Neural cell (in vitro differentiated cells): ENCODE results near the gene SNHG17. TPM values are rescaled to one million over a fixed set of nuclear protein-coding genes. Genes with fewer than 3 reads are reported as not detected.
"Not testable (repeated sequence)": the region's sequence is repeated elsewhere in the genome, so short reads cannot be mapped to it uniquely, and the experiment has no call there.

Source experiments
- H2AFZ ChIP-seq: fragments of 200-600, 300-800 bp; sonication (generic), shearing (Covaris generic); 2 replicates; pipeline ENCODE4 v1.6.0; 2014; ENCODE audit warnings: low read depth, mild to moderate bottlenecking, antibody characterized with exemption, low read length, moderate library complexity
- H3F3A ChIP-seq: fragments of 200-600 bp; shearing (Covaris generic); 2 replicates; pipeline ENCODE4 v1.6.1; 2016; ENCODE audit warnings: mild to moderate bottlenecking, moderate library complexity, mixed read lengths, antibody characterized with exemption, low read length; ENCODE audit not compliant: insufficient read depth, poor library complexity, severe bottlenecking
- H3K27ac ChIP-seq: fragments of 200-600, 300-800 bp; sonication (generic), shearing (Covaris generic); 2 replicates; pipeline ENCODE4 v1.5.1; 2014; ENCODE audit warnings: mild to moderate bottlenecking, low read length, moderate library complexity
- H3K27me3 ChIP-seq: fragments of 300-800, 200-600 bp; sonication (generic), shearing (Covaris generic); 2 replicates; pipeline ENCODE4 v1.6.0; 2014; ENCODE audit warnings: mild to moderate bottlenecking, low read depth, low read length, moderate library complexity; ENCODE audit not compliant: insufficient read depth
- H3K36me3 ChIP-seq: fragments of 300-800, 200-600 bp; sonication (generic), shearing (Covaris generic); 2 replicates; pipeline ENCODE4 v1.5.1; 2014; ENCODE audit warnings: mild to moderate bottlenecking, antibody characterized with exemption, low read length, moderate library complexity; ENCODE audit not compliant: insufficient read depth
- H3K4me2 ChIP-seq: fragments of 300-800, 200-600 bp; sonication (generic), shearing (Covaris generic); 2 replicates; pipeline ENCODE4 v1.6.0; 2014; ENCODE audit warnings: mild to moderate bottlenecking, low read length
- H3K4me3 ChIP-seq: fragments of 300-800, 200-600 bp; sonication (generic), shearing (Covaris generic); 2 replicates; pipeline ENCODE4 v1.5.1; 2014; ENCODE audit warnings: mild to moderate bottlenecking, low read length, moderate library complexity
- H3K79me2 ChIP-seq: fragments of 200-600 bp; shearing (Covaris generic); replicated peaks from 2 replicates; pipeline ENCODE4 v1.6.0; 2014; ENCODE audit warnings: mild to moderate bottlenecking, low read length, moderate library complexity; ENCODE audit not compliant: insufficient read depth
- H3K9ac ChIP-seq: fragments of 300-800, 200-600 bp; sonication (generic), shearing (Covaris generic); 2 replicates; pipeline ENCODE4 v1.6.1; 2016; ENCODE audit warnings: mild to moderate bottlenecking, low read length, mixed read lengths
- H3K9me2 ChIP-seq: fragments of 200-600 bp; shearing (Covaris generic); 2 replicates; pipeline ENCODE4 v1.6.1; 2016; ENCODE audit warnings: mild to moderate bottlenecking, low read length, mixed read lengths; ENCODE audit not compliant: insufficient read depth
- H3K9me3 ChIP-seq: fragments of 200-600, 300-800 bp; sonication (generic), shearing (Covaris generic); 2 replicates; pipeline ENCODE4 v1.6.1; 2016; ENCODE audit warnings: mild to moderate bottlenecking, mixed run types, low read length, moderate library complexity, mixed read lengths
- H4K20me1 ChIP-seq: fragments of 200-600 bp; shearing (Covaris generic); 2 replicates; pipeline ENCODE4 v1.6.1; 2016; ENCODE audit warnings: mild to moderate bottlenecking, mixed run types; ENCODE audit not compliant: insufficient read depth
- EP300 ChIP-seq: fragments of 450-650 bp; conservative IDR thresholded peaks from 2 replicates; pipeline ENCODE4 v1.6.1; 2014; ENCODE audit warnings: antibody characterized with exemption, mild to moderate bottlenecking, moderate library complexity; ENCODE audit not compliant: poor library complexity, severe bottlenecking
- EZH2 ChIP-seq: fragments of 200-600, 300-800 bp; shearing (Covaris generic), sonication (generic); IDR thresholded peaks from 2 replicates; pipeline ENCODE4 v1.6.1; 2014; ENCODE audit warnings: antibody characterized with exemption, low read length, borderline replicate concordance, mild to moderate bottlenecking; ENCODE audit not compliant: insufficient read depth, poor library complexity, severe bottlenecking
- MXI1 ChIP-seq: fragments of 450-650 bp; conservative IDR thresholded peaks from 2 replicates; pipeline ENCODE4 v1.6.1; 2014; ENCODE audit warnings: antibody characterized with exemption, mild to moderate bottlenecking; ENCODE audit not compliant: poor library complexity, severe bottlenecking
- POLR2AphosphoS5 ChIP-seq: IDR thresholded peaks from 2 replicates; pipeline ENCODE4 v1.6.1; 2012
- RAD21 ChIP-seq: fragments of 450-650 bp; conservative IDR thresholded peaks from 2 replicates; pipeline ENCODE4 v1.6.1; 2014; ENCODE audit warnings: antibody characterized with exemption, mild to moderate bottlenecking, moderate library complexity
- SMC3 ChIP-seq: fragments of 450-650 bp; conservative IDR thresholded peaks from 2 replicates; pipeline ENCODE4 v1.6.1; 2014; ENCODE audit warnings: antibody characterized with exemption, mild to moderate bottlenecking, moderate library complexity; ENCODE audit not compliant: poor library complexity
- TAF1 ChIP-seq: IDR thresholded peaks from 2 replicates; pipeline ENCODE4 v1.6.1; 2012; ENCODE audit warnings: low read depth
- polyA plus RNA-seq: library from polyadenylated mRNA; depleted of rRNA; stranded (reverse); fragments of >200 nt; gene quantifications from 2 replicates; pipeline ENCODE4 v1.2.3, GENCODE V29; 2014
- TF ChIP-seq, protein P1 (sequence below): fragments of 450-650 bp; IDR thresholded peaks from 2 replicates; pipeline ENCODE4 v1.5.1; 2014; ENCODE audit warnings: antibody characterized with exemption, mild to moderate bottlenecking, moderate library complexity; ENCODE audit not compliant: poor library complexity, severe bottlenecking
- TF ChIP-seq, protein P2 (sequence below): IDR thresholded peaks from 2 replicates; pipeline ENCODE4 v1.6.1; 2012; ENCODE audit warnings: borderline replicate concordance

Gene SNHG17
- polyA plus RNA-seq, 1 donor from 2014 or later, result 23.1 TPM

DNA sequence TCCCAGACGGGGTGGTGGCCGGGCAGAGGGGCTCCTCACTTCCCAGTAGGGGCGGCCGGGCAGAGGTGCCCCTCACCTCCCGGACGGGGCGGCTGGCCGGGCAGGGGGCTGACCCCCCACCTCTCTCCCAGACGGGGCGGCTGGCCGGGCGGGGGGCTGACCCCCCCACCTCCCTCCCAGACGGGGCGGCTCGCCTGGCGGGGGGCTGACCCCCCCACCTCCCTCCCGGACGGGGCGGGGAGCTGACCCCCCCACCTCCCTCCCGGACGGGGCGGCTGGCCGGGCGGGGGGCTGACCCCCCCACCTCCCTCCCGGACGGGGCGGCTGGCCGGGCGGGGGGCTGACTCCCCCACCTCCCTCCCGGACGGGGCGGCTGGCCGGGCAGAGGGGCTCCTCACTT is 26.0 kb upstream of the SNHG17 start:
- H3K27ac ChIP-seq, H3K4me2 ChIP-seq, H3K4me3 ChIP-seq, H3F3A ChIP-seq, H3K9me3 ChIP-seq, H3K9me2 ChIP-seq, H3K27me3 ChIP-seq, H3K36me3 ChIP-seq, H3K79me2 ChIP-seq, H3K9ac ChIP-seq, H4K20me1 ChIP-seq, H2AFZ ChIP-seq: not testable (repeated sequence)

- not testable (repeated sequence) for H3K9ac ChIP-seq, H3F3A ChIP-seq, H3K36me3 ChIP-seq, H3K9me2 ChIP-seq, H3K27me3 ChIP-seq, H3K27ac ChIP-seq, H3K4me2 ChIP-seq, H2AFZ ChIP-seq, H3K9me3 ChIP-seq, H3K4me3 ChIP-seq, H3K79me2 ChIP-seq, H4K20me1 ChIP-seq
These were observed 25.5 kb upstream of the SNHG17 start for GRCh38 chr20:38460631-38461030.

DNA sequence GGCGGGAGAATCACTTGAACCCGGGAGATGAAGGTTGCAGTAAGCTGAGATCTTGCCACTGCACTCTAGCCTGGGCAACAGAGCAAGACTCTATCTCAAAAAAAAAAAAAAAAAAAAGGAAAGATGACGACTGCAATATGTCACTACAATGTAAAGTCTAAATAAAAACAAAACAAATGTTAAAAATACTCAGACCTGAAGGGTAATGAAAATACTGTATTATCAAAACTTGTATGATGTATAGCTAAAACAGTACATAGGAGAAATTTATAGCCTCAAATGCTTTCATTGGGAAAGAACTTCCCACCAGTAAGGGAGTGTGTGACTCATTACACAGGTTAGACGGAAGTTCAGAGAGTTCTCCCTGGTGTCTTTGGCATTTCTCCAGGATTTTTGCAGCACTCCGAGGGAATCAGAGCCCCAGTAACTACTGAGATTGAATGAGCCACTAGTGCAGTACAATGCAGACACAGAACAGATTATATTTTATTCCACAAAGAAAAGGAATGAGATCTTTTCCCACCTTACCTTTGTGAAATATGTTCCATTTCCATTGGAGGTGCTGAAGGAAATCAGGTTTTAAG is 25.0 kb upstream of the SNHG17 start:
- Histone ChIP-seq H3K4me2 (no peak overlapping the region), H3K9ac (no peak overlapping the region), H3K36me3 (no peaks in the 10 kb centered on the region), H3K9me2 (no peaks in the 10 kb centered on the region), H2AFZ (no peak overlapping the region), H3K27me3 (no peaks in the 10 kb centered on the region), H3K9me3 (no peaks in the 10 kb centered on the region), H3F3A (no peaks in the 10 kb centered on the region), H4K20me1 (no peaks in the 10 kb centered on the region), H3K79me2 (no peaks in the 10 kb centered on the region), H3K4me3 (no peak overlapping the region), H3K27ac (no peak overlapping the region)
- TF ChIP-seq EP300 (no peak), EZH2 (no peak), MXI1 (no peak), RAD21 (no peak)
- TF ChIP-seq, protein P1, sequence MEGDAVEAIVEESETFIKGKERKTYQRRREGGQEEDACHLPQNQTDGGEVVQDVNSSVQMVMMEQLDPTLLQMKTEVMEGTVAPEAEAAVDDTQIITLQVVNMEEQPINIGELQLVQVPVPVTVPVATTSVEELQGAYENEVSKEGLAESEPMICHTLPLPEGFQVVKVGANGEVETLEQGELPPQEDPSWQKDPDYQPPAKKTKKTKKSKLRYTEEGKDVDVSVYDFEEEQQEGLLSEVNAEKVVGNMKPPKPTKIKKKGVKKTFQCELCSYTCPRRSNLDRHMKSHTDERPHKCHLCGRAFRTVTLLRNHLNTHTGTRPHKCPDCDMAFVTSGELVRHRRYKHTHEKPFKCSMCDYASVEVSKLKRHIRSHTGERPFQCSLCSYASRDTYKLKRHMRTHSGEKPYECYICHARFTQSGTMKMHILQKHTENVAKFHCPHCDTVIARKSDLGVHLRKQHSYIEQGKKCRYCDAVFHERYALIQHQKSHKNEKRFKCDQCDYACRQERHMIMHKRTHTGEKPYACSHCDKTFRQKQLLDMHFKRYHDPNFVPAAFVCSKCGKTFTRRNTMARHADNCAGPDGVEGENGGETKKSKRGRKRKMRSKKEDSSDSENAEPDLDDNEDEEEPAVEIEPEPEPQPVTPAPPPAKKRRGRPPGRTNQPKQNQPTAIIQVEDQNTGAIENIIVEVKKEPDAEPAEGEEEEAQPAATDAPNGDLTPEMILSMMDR, result no peak

- H4K20me1 ChIP-seq, result no peaks in the 10 kb centered on the region
- H2AFZ ChIP-seq, result no peak overlapping the region
- H3K9me3 ChIP-seq, result no peaks in the 10 kb centered on the region
- H3K27ac ChIP-seq, result no peak overlapping the region
- no peak overlapping the region for H3K9ac ChIP-seq
- H3K36me3 ChIP-seq, result no peaks in the 10 kb centered on the region
- no peak for TF ChIP-seq MXI1
- TF ChIP-seq SMC3, result no peak
- no peak for TF ChIP-seq TAF1
- TF ChIP-seq EP300, result no peak
- no peak for TF ChIP-seq EZH2
- TF ChIP-seq POLR2AphosphoS5, result no peak
- TF ChIP-seq, protein P1, result no peak
- TF ChIP-seq, protein P2, sequence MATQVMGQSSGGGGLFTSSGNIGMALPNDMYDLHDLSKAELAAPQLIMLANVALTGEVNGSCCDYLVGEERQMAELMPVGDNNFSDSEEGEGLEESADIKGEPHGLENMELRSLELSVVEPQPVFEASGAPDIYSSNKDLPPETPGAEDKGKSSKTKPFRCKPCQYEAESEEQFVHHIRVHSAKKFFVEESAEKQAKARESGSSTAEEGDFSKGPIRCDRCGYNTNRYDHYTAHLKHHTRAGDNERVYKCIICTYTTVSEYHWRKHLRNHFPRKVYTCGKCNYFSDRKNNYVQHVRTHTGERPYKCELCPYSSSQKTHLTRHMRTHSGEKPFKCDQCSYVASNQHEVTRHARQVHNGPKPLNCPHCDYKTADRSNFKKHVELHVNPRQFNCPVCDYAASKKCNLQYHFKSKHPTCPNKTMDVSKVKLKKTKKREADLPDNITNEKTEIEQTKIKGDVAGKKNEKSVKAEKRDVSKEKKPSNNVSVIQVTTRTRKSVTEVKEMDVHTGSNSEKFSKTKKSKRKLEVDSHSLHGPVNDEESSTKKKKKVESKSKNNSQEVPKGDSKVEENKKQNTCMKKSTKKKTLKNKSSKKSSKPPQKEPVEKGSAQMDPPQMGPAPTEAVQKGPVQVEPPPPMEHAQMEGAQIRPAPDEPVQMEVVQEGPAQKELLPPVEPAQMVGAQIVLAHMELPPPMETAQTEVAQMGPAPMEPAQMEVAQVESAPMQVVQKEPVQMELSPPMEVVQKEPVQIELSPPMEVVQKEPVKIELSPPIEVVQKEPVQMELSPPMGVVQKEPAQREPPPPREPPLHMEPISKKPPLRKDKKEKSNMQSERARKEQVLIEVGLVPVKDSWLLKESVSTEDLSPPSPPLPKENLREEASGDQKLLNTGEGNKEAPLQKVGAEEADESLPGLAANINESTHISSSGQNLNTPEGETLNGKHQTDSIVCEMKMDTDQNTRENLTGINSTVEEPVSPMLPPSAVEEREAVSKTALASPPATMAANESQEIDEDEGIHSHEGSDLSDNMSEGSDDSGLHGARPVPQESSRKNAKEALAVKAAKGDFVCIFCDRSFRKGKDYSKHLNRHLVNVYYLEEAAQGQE, result no peak
- no peak for TF ChIP-seq RAD21
- no peaks in the 10 kb centered on the region for H3K27me3 ChIP-seq
- H3K79me2 ChIP-seq, result no peaks in the 10 kb centered on the region
- H3F3A ChIP-seq, result no peaks in the 10 kb centered on the region
- no peak overlapping the region for H3K4me3 ChIP-seq
- H3K9me2 ChIP-seq, result no peaks in the 10 kb centered on the region
- no peak overlapping the region for H3K4me2 ChIP-seq
These were observed 23.2 kb upstream of the SNHG17 start for GRCh38 chr20:38458314-38458713.
